Right lobe of liver (tissue), 4 donors: ENCODE measurements around the gene TPSAB1.

Experiments used
- CTCF ChIP-seq, 4 donors: fragments of 200-600 bp in 3 of 4; fragments of 450-650 bp in 1 of 4; IDR thresholded peaks; one replicate each; pipeline versions ENCODE4 v1.5.1 to v1.8.0; 2016 to 2022; ENCODE audit warnings: antibody characterized with exemption in 4 of 4, mild to moderate bottlenecking in 2 of 4
- POLR2A ChIP-seq: fragments of 450-650 bp; IDR thresholded peaks from one replicate; pipeline ENCODE4 v1.6.1; 2017; ENCODE audit warnings: antibody characterized with exemption, mild to moderate bottlenecking
- donor health status: DM: no; HTN: no; CAD: no.
- donor health status: DM: no; HTN: no; CAD: no.
- donor health status: DM: no; HTN: yes; CAD: no.

DNA sequence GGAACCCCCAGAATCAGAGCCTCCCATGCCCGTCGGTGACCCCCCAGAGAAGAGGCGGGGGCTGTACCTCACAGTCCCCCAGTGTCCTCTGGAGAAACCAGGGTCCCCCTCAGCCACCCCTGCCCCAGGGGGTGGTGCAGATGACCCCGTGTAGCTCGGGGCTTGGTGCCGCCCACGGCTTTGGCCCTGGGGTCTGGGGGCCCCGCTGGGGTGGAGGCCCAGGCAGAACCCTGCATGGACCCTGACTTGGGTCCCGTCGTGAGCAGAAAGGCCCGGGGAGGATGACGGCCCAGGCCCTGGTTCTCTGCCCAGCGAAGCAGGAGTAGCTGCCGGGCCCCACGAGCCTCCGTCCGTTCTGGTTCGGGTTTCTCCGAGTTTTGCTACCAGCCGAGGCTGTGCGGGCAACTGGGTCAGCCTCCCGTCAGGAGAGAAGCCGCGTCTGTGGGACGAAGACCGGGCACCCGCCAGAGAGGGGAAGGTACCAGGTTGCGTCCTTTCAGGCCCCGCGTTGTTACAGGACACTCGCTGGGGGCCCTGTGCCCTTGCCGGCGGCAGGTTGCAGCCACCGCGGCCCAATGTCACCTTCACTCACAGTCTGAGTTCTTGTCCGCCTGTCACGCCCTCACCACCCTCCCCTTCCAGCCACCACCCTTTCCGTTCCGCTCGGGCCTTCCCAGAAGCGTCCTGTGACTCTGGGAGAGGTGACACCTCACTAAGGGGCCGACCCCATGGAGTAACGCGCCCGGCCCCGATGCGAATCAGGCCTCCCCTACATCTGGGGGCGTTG, 19.5 kb upstream of the TPSAB1 start:
- TF ChIP-seq CTCF (IDR thresholded peaks at IDR 0.05) (no peak), POLR2A (no peak)
